Adipose tissue (tissue), 3 donors: Measurements from ENCODE around the gene GABPB2. TPM values are rescaled to one million over a fixed set of nuclear protein-coding genes. Genes with fewer than 3 reads are reported as not detected.

Source experiments
- polyA plus RNA-seq, 3 donors: library from polyadenylated mRNA; stranded (reverse); fragments of 200-250 nt; gene quantifications; one replicate each; pipeline ENCODE4 v1.2.3, GENCODE V29; 2013
- donor health status: healthy with polysubstance abuse.
- donor health status: Bipolar disorder and iron deficiency.
- donor health status: healthy.

GABPB2 gene
- polyA plus RNA-seq, 3 donors, result 3.0 to 12.4 (median 8.3) TPM

Other genes with a start within 250 kb of the GABPB2 start
- 10 to 100 TPM; 14.1 to 45.2 (median 18.0) TPM for gene ARNT, start 194.2 kb upstream of the GABPB2 start, polyA plus RNA-seq
- not detected for gene CTXND2, start 183.6 kb upstream of the GABPB2 start, polyA plus RNA-seq
- 10 to 100 TPM; 13.4 to 15.7 (median 15.1) TPM for gene SETDB1, start 144.4 kb upstream of the GABPB2 start, polyA plus RNA-seq
- gene CERS2, start 95.9 kb upstream of the GABPB2 start, polyA plus RNA-seq, result 100 to 1,000 TPM in 2 of 3 donors, 10 to 100 TPM in 1; 86.8 to 134 (median 109) TPM
- 10 to 100 TPM in 1 of 3 donors, 1 to 10 TPM in 1, under 1 TPM in 1; 0.15 to 12.8 (median 3.1) TPM for gene ANXA9, start 88.5 kb upstream of the GABPB2 start, polyA plus RNA-seq
- 10 to 100 TPM; 12.0 to 24.0 (median 13.9) TPM for gene MINDY1, start 63.9 kb upstream of the GABPB2 start, polyA plus RNA-seq
- gene PRUNE1, start 62.3 kb upstream of the GABPB2 start, polyA plus RNA-seq, result 10 to 100 TPM in 1 of 3 donors, 1 to 10 TPM in 2; 8.6 to 14.2 (median 9.9) TPM
- 1 to 10 TPM in 1 of 3 donors, under 1 TPM in 2; 0.16 to 1.1 (median 0.34) TPM for gene BNIPL, start 34.2 kb upstream of the GABPB2 start, polyA plus RNA-seq
- gene C1orf56, start 23.0 kb upstream of the GABPB2 start, polyA plus RNA-seq, result 1 to 10 TPM; 1.8 to 5.0 (median 3.9) TPM
- 10 to 100 TPM; 25.9 to 72.3 (median 64.3) TPM for gene CDC42SE1, start 11.1 kb upstream of the GABPB2 start, polyA plus RNA-seq
- 1 to 10 TPM in 2 of 3 donors, under 1 TPM in 1; 0.38 to 7.2 (median 1.8) TPM for gene MLLT11, start 10.4 kb upstream of the GABPB2 start, polyA plus RNA-seq
- 10 to 100 TPM in 1 of 3 donors, 1 to 10 TPM in 2; 3.3 to 22.9 (median 6.7) TPM for gene SEMA6C, start 75.9 kb downstream of the GABPB2 start, polyA plus RNA-seq
- gene TNFAIP8L2, start 85.9 kb downstream of the GABPB2 start, polyA plus RNA-seq, result 10 to 100 TPM in 1 of 3 donors, 1 to 10 TPM in 2; 1.4 to 20.4 (median 5.8) TPM
- gene LYSMD1, start 95.1 kb downstream of the GABPB2 start, polyA plus RNA-seq, result 1 to 10 TPM; 3.3 to 5.3 (median 3.9) TPM
- 10 to 100 TPM; 16.7 to 39.8 (median 29.7) TPM for gene SCNM1, start 95.4 kb downstream of the GABPB2 start, polyA plus RNA-seq
- under 1 TPM; 0.16 to 0.62 (median 0.56) TPM for gene TMOD4, start 105.2 kb downstream of the GABPB2 start, polyA plus RNA-seq
- gene VPS72, start 119.4 kb downstream of the GABPB2 start, polyA plus RNA-seq, result 10 to 100 TPM; 19.9 to 34.8 (median 26.3) TPM
- gene PIP5K1A, start 127.8 kb downstream of the GABPB2 start, polyA plus RNA-seq, result 10 to 100 TPM in 2 of 3 donors, 1 to 10 TPM in 1; 6.9 to 28.8 (median 25.1) TPM
- 100 to 1,000 TPM; 115 to 142 (median 130) TPM for gene PSMD4, start 184.0 kb downstream of the GABPB2 start, polyA plus RNA-seq
- gene ZNF687, start 211.5 kb downstream of the GABPB2 start, polyA plus RNA-seq, result 1 to 10 TPM; 4.9 to 10.0 (median 7.5) TPM